Activated CD8-positive, alpha-beta memory T cell treated with anti-CD3 and anti-CD28 coated beads, Interleukin-2, amount 50 U/mL, for 48 hours (primary cell): ENCODE measurements around the gene OR10A2.
"Not testable (repeated sequence)": the region's sequence is repeated elsewhere in the genome, so short reads cannot be mapped to it uniquely, and the experiment has no call there.

Source experiments
- DNase-seq: peaks from one replicate; pipeline ENCODE4 v3.0.0-alpha.2; 2020

Gene OR10A2

GRCh38 chr11:6862961-6863360 is at the start of gene OR10A2:
Gene OR10A2, plus strand, starts transcription at chr11:6863057. Its CDS starts 6,698 bp downstream, at chr11:6869755.
- DNase-seq: no peak

GRCh38 chr11:6813656-6814055 is 49.2 kb upstream of the OR10A2 start:
- DNase-seq: no peak

GRCh38 chr11:6817694-6818093 is 45.2 kb upstream of the OR10A2 start:
- DNase-seq: no peak

- DNase-seq: no peak
Observed at GRCh38 chr11:6818967-6819366, 43.9 kb upstream of the OR10A2 start.

GRCh38 chr11:6824136-6824823 is 38.6 kb upstream of the OR10A2 start:
- DNase-seq: no peak

GRCh38 chr11:6825231-6825744 is 37.6 kb upstream of the OR10A2 start:
- DNase-seq: no peak

GRCh38 chr11:6828103-6828502 is 34.8 kb upstream of the OR10A2 start:
- no peak for DNase-seq

GRCh38 chr11:6833356-6833755 is 29.5 kb upstream of the OR10A2 start:
- no peak for DNase-seq

- DNase-seq: no peak
Observed at GRCh38 chr11:6834021-6834420, 28.8 kb upstream of the OR10A2 start.

GRCh38 chr11:6841694-6842093 is 21.2 kb upstream of the OR10A2 start:
- no peak for DNase-seq

- no peak for DNase-seq
Observed at GRCh38 chr11:6843670-6844069, 19.2 kb upstream of the OR10A2 start.

GRCh38 chr11:6844356-6844755 is 18.5 kb upstream of the OR10A2 start:
- DNase-seq: no peak

GRCh38 chr11:6845383-6845782 is 17.5 kb upstream of the OR10A2 start, which contains the start of gene OR10A5:
Gene OR10A5, plus strand, starts transcription at chr11:6845683. Its CDS starts 0 bp downstream, at chr11:6845683.
- DNase-seq: no peak

- no peak for DNase-seq
Observed at GRCh38 chr11:6850526-6850925, 12.3 kb upstream of the OR10A2 start.

GRCh38 chr11:6854801-6855200 is 8.1 kb upstream of the OR10A2 start:
- not testable (repeated sequence) for DNase-seq

- no peak for DNase-seq
Observed at GRCh38 chr11:6855971-6856541, 6.8 kb upstream of the OR10A2 start.

- DNase-seq: no peak
Observed at GRCh38 chr11:6856871-6857270, 6.0 kb upstream of the OR10A2 start.

GRCh38 chr11:6864438-6864837 is 1.6 kb downstream of the OR10A2 start:
- DNase-seq: no peak

- no peak for DNase-seq
Observed at GRCh38 chr11:6871278-6871677, 8.4 kb downstream of the OR10A2 start.

GRCh38 chr11:6875761-6876160 is 12.9 kb downstream of the OR10A2 start:
- no peak for DNase-seq

GRCh38 chr11:6876325-6876724 is 13.5 kb downstream of the OR10A2 start, which contains the start of gene OR10A4:
Gene OR10A4, plus strand, starts transcription at chr11:6876625. Its CDS starts 23 bp downstream, at chr11:6876648.
- DNase-seq: no peak

- DNase-seq: no peak
Observed at GRCh38 chr11:6876914-6877313, 14.1 kb downstream of the OR10A2 start.

- DNase-seq: no peak
Observed at GRCh38 chr11:6882751-6883150, 19.9 kb downstream of the OR10A2 start.

- not testable (repeated sequence) for DNase-seq
Observed at GRCh38 chr11:6887711-6888110, 24.9 kb downstream of the OR10A2 start.
